ENCODE data around the gene CNOT6.
"Not testable (repeated sequence)": the region's sequence is repeated elsewhere in the genome, so short reads cannot be mapped to it uniquely, and the experiment has no call there.

Gene CNOT6

GRCh38 chr5:180531036-180531585 lies 36.9 kb downstream of the CNOT6 start:
- not testable (repeated sequence) for H3K9me3 ChIP-seq (ENCODE audit: control insufficient read depth, insufficient read depth, low read length); H3K4me1 ChIP-seq (ENCODE audit: control insufficient read depth, insufficient read depth, low read length); H3K4me3 ChIP-seq (ENCODE audit: low read length); H3K27me3 ChIP-seq (ENCODE audit: control insufficient read depth, insufficient read depth, low read length); H3K27ac ChIP-seq (ENCODE audit: low read length); H3K36me3 ChIP-seq (ENCODE audit: control insufficient read depth, insufficient read depth, low read length); DNase-seq (ENCODE audit: low read depth, low spot score)
- WGBS (ENCODE audit: insufficient coverage, insufficient read length) = no CpG with 5 or more reads among the region's 43 CpGs

GRCh38 chr5:180532268-180532667 lies 38.1 kb downstream of the CNOT6 start:
- no peaks in the 10 kb centered on the region for H3K9me3 ChIP-seq (ENCODE audit: control insufficient read depth, insufficient read depth, low read length)
- no peak for DNase-seq (ENCODE audit: low read depth, low spot score)
- H3K4me3 ChIP-seq (ENCODE audit: low read length) = no peak overlapping the region
- peaks cover 2% of the 10 kb centered on the region; the same call in 1 of the 2 replicates for H3K36me3 ChIP-seq (ENCODE audit: control insufficient read depth, insufficient read depth, low read length)
- no CpG with 5 or more reads among the region's 1 CpG for WGBS (ENCODE audit: insufficient coverage, insufficient read length)
- no peaks in the 10 kb centered on the region for H3K4me1 ChIP-seq (ENCODE audit: control insufficient read depth, insufficient read depth, low read length)
- H3K27ac ChIP-seq (ENCODE audit: low read length) = no peak overlapping the region
- H3K27me3 ChIP-seq (ENCODE audit: control insufficient read depth, insufficient read depth, low read length) = no peaks in the 10 kb centered on the region

GRCh38 chr5:180533845-180534244 lies 39.7 kb downstream of the CNOT6 start:
- peaks cover 2% of the 10 kb centered on the region; the same call in 1 of the 2 replicates for H3K36me3 ChIP-seq (ENCODE audit: control insufficient read depth, insufficient read depth, low read length)
- no peak for DNase-seq (ENCODE audit: low read depth, low spot score)
- H3K27ac ChIP-seq (ENCODE audit: low read length) = no peak overlapping the region
- H3K4me1 ChIP-seq (ENCODE audit: control insufficient read depth, insufficient read depth, low read length) = no peaks in the 10 kb centered on the region
- H3K4me3 ChIP-seq (ENCODE audit: low read length) = no peak overlapping the region
- H3K9me3 ChIP-seq (ENCODE audit: control insufficient read depth, insufficient read depth, low read length) = no peaks in the 10 kb centered on the region
- no peaks in the 10 kb centered on the region for H3K27me3 ChIP-seq (ENCODE audit: control insufficient read depth, insufficient read depth, low read length)
- WGBS (ENCODE audit: insufficient coverage, insufficient read length) = no CpG with 5 or more reads among the region's 1 CpG

- Histone ChIP-seq H3K36me3 (ENCODE audit: control insufficient read depth, insufficient read depth, low read length) (peaks cover 2% of the 10 kb centered on the region; the same call in 1 of the 2 replicates), H3K27ac (ENCODE audit: low read length) (no peak overlapping the region), H3K9me3 (ENCODE audit: control insufficient read depth, insufficient read depth, low read length) (no peaks in the 10 kb centered on the region), H3K27me3 (ENCODE audit: control insufficient read depth, insufficient read depth, low read length) (no peaks in the 10 kb centered on the region), H3K4me3 (ENCODE audit: low read length) (no peak overlapping the region), H3K4me1 (ENCODE audit: control insufficient read depth, insufficient read depth, low read length) (no peaks in the 10 kb centered on the region)
- no CpG with 5 or more reads among the region's 4 CpGs for WGBS (ENCODE audit: insufficient coverage, insufficient read length)
- no peak for DNase-seq (ENCODE audit: low read depth, low spot score)
Measured at GRCh38 chr5:180535573-180535972, 41.4 kb downstream of the CNOT6 start.

- Histone ChIP-seq H3K27ac (ENCODE audit: low read length) (no peak overlapping the region), H3K27me3 (ENCODE audit: control insufficient read depth, insufficient read depth, low read length) (no peaks in the 10 kb centered on the region), H3K9me3 (ENCODE audit: control insufficient read depth, insufficient read depth, low read length) (no peaks in the 10 kb centered on the region), H3K4me3 (ENCODE audit: low read length) (no peak overlapping the region), H3K36me3 (ENCODE audit: control insufficient read depth, insufficient read depth, low read length) (no peaks in the 10 kb centered on the region), H3K4me1 (ENCODE audit: control insufficient read depth, insufficient read depth, low read length) (no peaks in the 10 kb centered on the region)
- WGBS (ENCODE audit: insufficient coverage, insufficient read length) = no CpG with 5 or more reads among the region's 6 CpGs
- DNase-seq (ENCODE audit: low read depth, low spot score) = no peak
Measured at GRCh38 chr5:180540050-180540694, 46.0 kb downstream of the CNOT6 start.

GRCh38 chr5:180541710-180542109 lies 47.5 kb downstream of the CNOT6 start:
- no peak overlapping the region for H3K4me3 ChIP-seq (ENCODE audit: low read length)
- H3K9me3 ChIP-seq (ENCODE audit: control insufficient read depth, insufficient read depth, low read length) = no peaks in the 10 kb centered on the region
- no peaks in the 10 kb centered on the region for H3K27me3 ChIP-seq (ENCODE audit: control insufficient read depth, insufficient read depth, low read length)
- no peak overlapping the region for H3K27ac ChIP-seq (ENCODE audit: low read length)
- H3K36me3 ChIP-seq (ENCODE audit: control insufficient read depth, insufficient read depth, low read length) = no peaks in the 10 kb centered on the region
- no peak for DNase-seq (ENCODE audit: low read depth, low spot score)
- WGBS (ENCODE audit: insufficient coverage, insufficient read length) = no CpG with 5 or more reads among the region's 9 CpGs
- H3K4me1 ChIP-seq (ENCODE audit: control insufficient read depth, insufficient read depth, low read length) = no peaks in the 10 kb centered on the region

GRCh38 chr5:180545248-180545647 lies 51.1 kb downstream of the CNOT6 start:
- Histone ChIP-seq H3K27me3 (ENCODE audit: control insufficient read depth, insufficient read depth, low read length) (no peaks in the 10 kb centered on the region), H3K4me1 (ENCODE audit: control insufficient read depth, insufficient read depth, low read length) (no peaks in the 10 kb centered on the region), H3K9me3 (ENCODE audit: control insufficient read depth, insufficient read depth, low read length) (no peaks in the 10 kb centered on the region), H3K36me3 (ENCODE audit: control insufficient read depth, insufficient read depth, low read length) (no peaks in the 10 kb centered on the region), H3K27ac (ENCODE audit: low read length) (no peak overlapping the region), H3K4me3 (ENCODE audit: low read length) (no peak overlapping the region)
- DNase-seq (ENCODE audit: low read depth, low spot score) = no peak
- WGBS (ENCODE audit: insufficient coverage, insufficient read length) = no CpG with 5 or more reads among the region's 3 CpGs

GRCh38 chr5:180548563-180548962 lies 54.4 kb downstream of the CNOT6 start:
- DNase-seq (ENCODE audit: low read depth, low spot score) = no peak
- WGBS (ENCODE audit: insufficient coverage, insufficient read length) = no CpG with 5 or more reads among the region's 3 CpGs
- no peak overlapping the region for H3K4me3 ChIP-seq (ENCODE audit: low read length)
- no peaks in the 10 kb centered on the region for H3K27me3 ChIP-seq (ENCODE audit: control insufficient read depth, insufficient read depth, low read length)
- H3K4me1 ChIP-seq (ENCODE audit: control insufficient read depth, insufficient read depth, low read length) = no peaks in the 10 kb centered on the region
- no peaks in the 10 kb centered on the region for H3K9me3 ChIP-seq (ENCODE audit: control insufficient read depth, insufficient read depth, low read length)
- H3K36me3 ChIP-seq (ENCODE audit: control insufficient read depth, insufficient read depth, low read length) = no peaks in the 10 kb centered on the region; the same call in 1 of the 2 replicates
- H3K27ac ChIP-seq (ENCODE audit: low read length) = no peak overlapping the region

GRCh38 chr5:180553530-180553929 lies 59.4 kb downstream of the CNOT6 start:
- no peak overlapping the region for H3K4me3 ChIP-seq (ENCODE audit: low read length)
- H3K36me3 ChIP-seq (ENCODE audit: control insufficient read depth, insufficient read depth, low read length) = peaks cover 3% of the 10 kb centered on the region; the same call in 1 of the 2 replicates

GRCh38 chr5:180555168-180555921 lies 61.2 kb downstream of the CNOT6 start:
- Histone ChIP-seq H3K9me3 (ENCODE audit: control insufficient read depth, insufficient read depth, low read length) (no peaks in the 10 kb centered on the region), H3K36me3 (ENCODE audit: control insufficient read depth, insufficient read depth, low read length) (peaks cover 3% of the 10 kb centered on the region; the same call in 1 of the 2 replicates), H3K4me3 (ENCODE audit: low read length) (no peak overlapping the region), H3K27me3 (ENCODE audit: control insufficient read depth, insufficient read depth, low read length) (no peaks in the 10 kb centered on the region), H3K4me1 (ENCODE audit: control insufficient read depth, insufficient read depth, low read length) (no peaks in the 10 kb centered on the region), H3K27ac (ENCODE audit: low read length) (no peak overlapping the region)
- no CpG with 5 or more reads among the region's 7 CpGs for WGBS (ENCODE audit: insufficient coverage, insufficient read length)
- DNase-seq (ENCODE audit: low read depth, low spot score) = no peak

More at GRCh38 chr5:180553530-180553929, 59.4 kb downstream of the CNOT6 start:
- no peaks in the 10 kb centered on the region for H3K9me3 ChIP-seq (ENCODE audit: control insufficient read depth, insufficient read depth, low read length)
- WGBS (ENCODE audit: insufficient coverage, insufficient read length) = no CpG with 5 or more reads among the region's 3 CpGs
- DNase-seq (ENCODE audit: low read depth, low spot score) = no peak
- H3K4me1 ChIP-seq (ENCODE audit: control insufficient read depth, insufficient read depth, low read length) = no peaks in the 10 kb centered on the region
- H3K27me3 ChIP-seq (ENCODE audit: control insufficient read depth, insufficient read depth, low read length) = no peaks in the 10 kb centered on the region
- H3K27ac ChIP-seq (ENCODE audit: low read length) = no peak overlapping the region
